Stimulated activated CD8-positive, alpha-beta memory T cell treated with anti-CD3 and anti-CD28 coated beads, Interleukin-7, amount 100 ng/mL, for 4 hours (primary cell): ENCODE results near the gene SFRP4.

Source experiments
- DNase-seq, 2 donors: peaks; one replicate each; pipeline ENCODE4 v3.0.0-alpha.2; 2020; ENCODE audit warnings: low read depth in 2 of 2

Gene SFRP4

DNA sequence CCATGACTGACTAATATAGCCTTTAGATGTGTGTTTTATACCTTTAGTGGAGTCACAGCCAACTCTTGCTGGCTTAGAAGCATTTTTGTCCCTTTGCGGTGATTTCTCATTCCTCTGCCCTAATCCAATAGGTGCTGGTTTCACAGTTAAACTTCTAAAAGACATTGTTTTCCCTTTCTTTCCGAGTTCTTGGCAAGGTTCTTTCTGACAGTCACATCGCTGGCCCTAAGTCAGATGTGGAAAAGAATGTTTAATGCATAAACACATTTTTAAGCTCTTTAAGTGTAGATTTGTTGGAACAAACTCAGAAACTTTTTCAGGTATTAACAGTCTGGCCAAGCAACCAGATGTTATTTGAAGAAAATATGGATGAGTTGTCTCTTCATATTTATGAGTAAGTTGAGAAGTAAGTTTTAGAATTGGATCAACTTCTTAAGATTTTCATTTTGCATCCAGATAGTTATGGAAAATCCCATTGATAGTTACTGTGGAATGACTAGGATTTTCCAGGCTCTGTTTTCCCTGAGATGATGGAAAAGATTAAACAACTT is 7.9 kb upstream of the SFRP4 start:
- no peak for DNase-seq

DNA sequence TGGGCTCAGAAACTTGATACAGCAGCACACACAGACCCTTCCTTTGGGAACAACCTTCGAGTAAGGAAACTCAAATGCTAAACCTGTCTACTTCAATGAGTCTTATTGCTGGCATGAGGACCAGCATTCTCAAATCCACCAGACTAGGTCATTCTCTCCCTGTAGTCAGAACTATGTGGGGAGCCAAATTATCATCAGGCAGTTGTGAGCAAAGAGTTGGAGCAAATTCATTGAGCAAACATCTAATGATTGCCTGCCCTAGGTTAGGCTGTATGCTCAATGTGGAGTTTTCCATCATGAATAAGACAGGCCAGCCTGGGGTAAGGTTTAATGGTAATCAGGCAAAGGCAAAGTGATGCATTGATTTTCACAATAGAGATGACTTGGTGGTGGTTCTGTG is 7.4 kb upstream of the SFRP4 start:
- no peak for DNase-seq

DNA sequence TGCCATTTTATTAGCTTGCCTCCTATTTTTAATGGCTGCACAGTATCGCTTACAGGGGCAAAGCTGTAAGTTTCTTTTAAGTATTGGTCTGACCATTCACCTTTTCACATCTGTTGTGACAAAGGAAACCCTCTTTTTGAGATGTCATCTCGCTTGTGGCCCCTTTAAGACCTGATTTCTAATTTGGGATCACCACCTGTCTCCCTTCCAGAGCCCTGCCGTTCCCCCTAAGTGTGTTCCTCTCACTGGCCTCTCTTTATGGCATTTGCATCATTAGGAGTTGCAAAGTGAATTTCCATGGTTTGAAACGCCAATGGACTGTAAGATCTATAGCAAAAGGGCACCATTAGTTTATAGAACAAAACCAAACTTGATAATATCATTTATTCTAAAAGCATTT is 5.3 kb upstream of the SFRP4 start:
- DNase-seq = no peak

DNA sequence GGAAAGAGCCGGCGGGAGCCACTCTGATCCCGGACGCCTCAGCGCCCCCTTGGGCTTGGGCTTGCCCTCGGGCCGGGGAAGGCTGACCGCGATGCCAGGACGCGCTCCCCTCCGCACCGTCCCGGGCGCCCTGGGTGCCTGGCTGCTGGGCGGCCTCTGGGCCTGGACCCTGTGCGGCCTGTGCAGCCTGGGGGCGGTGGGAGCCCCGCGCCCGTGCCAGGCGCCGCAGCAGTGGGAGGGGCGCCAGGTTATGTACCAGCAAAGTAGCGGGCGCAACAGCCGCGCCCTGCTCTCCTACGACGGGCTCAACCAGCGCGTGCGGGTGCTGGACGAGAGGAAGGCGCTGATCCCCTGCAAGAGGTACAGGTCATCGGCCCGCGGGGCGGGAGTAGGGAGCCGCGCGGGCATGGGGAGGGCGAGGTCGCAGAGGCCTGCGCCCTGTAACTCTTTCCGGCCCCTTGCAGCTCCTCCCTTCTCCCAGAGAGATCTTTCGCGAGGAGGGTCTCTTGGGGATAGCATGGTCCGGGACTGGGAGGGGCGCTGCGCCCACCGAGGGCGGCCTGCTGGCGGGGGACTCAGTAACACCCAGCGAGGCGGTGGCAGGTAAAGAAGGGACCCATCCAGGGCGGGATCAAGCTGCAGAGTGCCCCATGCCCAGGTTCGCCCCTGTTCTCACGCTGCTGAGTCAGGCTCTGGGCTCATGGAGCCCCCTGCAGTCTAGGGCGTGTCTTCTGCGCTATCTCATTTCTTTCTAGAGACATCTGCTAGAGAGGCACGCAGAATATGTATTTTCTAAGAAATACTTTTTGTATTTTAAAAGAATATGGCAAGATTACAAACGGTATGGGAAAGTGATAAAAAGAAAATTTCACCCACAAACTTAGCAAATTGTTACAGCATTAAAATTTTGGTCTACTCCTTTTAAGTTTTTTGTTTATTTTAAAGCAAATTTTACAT is 4.5 kb upstream of the SFRP4 start:
- no peak for DNase-seq

DNA sequence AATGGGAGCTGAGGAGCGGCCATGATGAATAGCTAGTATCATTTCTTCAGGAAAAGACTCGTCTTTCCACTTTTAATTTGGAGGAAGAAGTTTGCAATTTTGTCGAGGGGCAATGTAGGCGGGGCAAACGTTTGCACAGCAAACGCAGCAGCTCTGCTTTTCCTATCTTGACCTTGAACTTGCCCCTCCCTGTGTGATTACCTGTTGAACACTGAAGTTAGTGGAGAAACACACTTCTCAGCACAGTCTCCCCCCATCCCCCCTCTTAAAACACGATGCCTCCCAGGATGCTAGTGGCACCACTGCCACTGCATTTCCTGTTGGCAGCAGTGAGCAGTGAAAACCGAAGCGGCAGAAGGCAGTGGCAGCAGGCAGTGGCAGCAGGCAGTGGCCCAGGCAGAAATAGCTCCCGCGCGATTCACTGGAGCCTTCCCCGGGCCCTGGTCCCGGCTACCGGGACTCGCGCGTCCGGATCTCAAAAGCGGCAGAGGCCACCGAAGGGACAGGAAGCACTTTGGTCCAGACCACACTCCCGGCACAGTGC is 3.8 kb upstream of the SFRP4 start, which contains the start of gene EPDR1:
Gene EPDR1 (plus strand): TSS at position 336 of the 544 bp plus-strand sequence. CDS start 300 bp downstream, outside the sequence.
- DNase-seq = no peak

DNA sequence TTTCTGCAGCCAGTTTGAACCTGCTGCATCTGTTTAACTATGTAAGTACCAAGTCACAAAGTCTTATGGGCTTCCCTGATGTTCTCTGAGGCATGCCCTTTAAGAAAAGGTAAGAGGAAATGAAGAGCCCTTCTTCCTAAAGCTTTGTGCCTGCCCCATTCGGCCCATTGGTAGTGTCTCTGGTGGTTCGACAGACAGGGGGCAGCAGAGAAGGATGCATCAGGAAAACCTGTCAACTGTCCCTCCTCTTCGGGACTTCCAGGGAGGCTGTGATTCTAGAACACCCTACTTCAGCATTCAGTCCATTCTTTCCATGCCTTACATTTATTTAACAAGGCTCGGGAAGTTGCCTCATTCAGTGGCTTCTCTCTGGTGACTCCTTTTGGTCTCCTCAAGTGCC is 1.9 kb upstream of the SFRP4 start:
- no peak for DNase-seq

DNA sequence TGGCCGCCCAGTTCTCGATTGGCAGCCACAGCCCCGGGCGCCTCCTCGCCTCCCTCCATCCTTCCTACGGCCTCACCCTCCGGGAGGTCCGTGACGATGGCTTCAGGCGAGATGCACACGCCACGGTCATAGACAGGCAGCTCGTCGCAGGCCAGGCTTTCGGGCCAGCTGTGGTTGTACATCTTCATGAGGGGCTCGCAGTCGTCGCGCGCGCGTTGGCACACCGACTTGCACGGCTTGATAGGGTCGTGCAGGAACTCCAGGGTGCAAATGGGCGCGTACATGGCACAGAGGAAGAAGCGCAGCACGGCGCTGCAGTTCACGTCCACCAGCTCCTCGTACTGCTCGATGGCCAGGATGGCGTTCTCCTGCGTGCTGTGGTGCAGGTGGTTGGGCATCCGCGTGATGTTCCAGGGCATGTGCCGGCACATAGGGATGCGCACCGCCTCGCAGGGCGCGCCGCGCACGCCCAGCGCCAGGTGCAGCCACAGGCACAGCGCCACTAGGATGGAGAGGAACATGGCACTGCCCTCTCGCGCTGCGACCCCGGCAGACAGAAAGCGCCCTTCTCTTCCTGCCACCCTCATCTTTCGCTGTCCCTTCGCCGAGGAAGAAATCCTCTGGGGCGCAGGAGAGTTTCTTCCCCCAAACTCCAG is 472 bp downstream of the SFRP4 start:
- DNase-seq = no peak

DNA sequence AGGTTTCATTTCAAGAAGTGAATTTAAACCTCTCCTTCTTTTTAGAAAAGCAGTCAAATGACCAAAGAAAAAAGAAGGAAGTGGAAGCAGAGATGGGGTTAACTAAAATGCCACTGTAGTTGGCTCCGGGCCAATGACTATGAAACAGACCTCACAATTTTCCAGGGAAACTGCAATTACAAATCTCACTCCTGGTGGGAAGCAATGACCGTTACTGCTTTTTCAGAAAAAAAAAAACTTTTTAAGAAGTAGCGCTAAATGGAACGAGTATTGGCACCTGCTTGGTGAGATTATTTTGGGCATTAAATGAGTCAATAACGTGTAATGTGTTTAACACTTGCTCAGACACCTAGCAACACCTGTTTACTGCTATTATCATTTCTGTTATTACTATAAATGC is 1.2 kb downstream of the SFRP4 start:
- DNase-seq = no peak

DNA sequence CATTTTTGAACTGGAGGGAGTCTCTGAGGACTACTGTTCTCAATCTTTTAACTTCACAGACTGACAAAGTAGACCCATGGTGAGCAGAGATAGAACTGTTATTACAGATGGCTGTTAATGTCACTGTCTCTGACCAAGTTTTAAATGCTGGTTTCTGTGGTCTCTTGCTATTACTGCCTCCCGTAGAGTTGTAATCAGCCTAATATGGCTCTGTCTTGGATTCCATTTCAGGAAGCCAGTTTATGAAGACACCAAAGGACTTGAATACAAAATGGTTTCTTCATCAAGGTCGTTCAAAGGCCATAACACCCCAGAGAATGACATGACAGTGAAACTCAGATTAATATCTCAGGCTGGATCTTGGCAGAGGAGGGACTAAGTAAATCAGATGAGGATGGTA is 3.9 kb downstream of the SFRP4 start:
- DNase-seq = no peak

DNA sequence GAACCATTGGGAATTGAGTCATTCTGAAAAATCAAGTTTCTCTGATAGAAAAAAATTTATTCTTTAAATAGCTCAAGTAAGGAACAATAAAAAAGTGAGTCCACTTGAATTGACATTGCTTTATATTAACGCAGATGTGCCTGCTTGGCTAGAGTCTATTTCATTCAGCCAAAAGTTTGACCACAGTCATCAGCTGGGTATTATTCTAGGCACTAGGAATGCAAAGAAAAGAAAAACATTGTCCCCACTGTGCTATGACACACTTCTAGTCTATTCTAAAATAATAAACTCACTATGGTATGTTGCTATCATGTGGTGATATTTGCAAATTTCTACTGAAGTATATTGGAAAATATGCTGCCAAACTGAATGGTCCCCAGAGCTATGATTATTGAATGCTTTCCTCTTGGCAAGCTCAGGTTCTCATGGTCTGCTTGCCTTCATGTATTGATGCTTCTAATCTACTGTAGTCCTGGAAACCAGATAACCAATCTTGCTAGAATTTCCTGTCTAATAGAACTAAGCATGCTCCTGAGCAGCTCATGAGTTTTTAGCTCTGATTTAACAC is 8.3 kb downstream of the SFRP4 start:
- DNase-seq = no peak

DNA sequence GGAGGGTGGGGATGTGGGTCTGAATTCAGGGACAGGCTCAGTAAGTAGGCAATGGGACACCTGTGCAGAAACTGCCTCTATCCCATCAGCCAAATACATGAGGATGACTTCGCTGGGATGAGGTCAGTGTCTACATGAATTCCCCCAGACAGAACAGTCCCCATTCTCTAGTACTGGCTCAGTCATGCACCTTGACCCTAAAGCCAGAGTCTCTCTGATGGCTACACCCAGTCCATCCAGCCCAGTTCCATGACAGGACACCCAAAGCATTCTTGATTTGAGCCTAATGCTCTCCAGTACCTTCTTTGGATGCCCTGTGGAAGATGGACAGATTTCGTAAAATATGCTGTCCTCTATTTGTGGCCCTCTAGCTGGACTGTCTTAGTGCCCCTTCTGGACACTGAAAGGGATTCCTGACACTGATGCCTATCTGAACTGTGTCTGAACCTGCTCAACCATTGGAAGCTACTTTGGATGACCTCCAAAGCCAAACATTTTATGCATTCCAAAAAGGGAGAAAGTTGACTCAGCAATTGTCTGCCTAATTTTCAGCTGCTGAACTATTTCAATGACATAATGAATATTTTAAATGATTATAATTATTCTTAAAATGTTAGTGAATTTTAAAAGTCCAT is 14.6 kb downstream of the SFRP4 start:
- DNase-seq = no peak

DNA sequence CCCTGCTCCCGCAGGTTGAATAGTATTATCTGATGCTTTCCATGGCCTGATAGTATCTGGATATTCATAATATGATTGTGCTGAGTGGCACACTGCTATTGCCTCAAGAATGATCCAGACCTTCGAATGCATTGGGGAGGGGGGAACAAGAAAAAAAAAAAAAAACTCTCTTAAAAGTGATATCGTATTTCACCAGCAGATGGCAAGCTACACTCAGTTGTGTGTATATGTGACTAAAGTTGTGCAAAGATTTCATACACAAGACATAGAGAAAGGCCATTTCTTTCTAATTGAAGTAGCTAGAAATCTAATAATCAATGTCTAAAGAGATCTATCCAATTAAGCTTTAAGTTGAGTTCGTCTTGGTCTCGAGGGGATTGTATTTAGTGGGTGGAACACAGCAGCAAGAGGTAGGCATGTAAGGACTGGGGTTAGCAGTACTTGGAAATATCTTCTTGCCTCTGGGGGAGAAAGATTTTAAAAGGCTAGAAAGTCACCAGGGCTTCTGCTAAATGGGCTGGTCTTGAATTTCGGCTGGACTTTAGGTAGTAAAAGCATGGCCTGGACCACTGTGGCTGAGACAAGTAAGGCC is 15.3 kb downstream of the SFRP4 start:
- DNase-seq = no peak

DNA sequence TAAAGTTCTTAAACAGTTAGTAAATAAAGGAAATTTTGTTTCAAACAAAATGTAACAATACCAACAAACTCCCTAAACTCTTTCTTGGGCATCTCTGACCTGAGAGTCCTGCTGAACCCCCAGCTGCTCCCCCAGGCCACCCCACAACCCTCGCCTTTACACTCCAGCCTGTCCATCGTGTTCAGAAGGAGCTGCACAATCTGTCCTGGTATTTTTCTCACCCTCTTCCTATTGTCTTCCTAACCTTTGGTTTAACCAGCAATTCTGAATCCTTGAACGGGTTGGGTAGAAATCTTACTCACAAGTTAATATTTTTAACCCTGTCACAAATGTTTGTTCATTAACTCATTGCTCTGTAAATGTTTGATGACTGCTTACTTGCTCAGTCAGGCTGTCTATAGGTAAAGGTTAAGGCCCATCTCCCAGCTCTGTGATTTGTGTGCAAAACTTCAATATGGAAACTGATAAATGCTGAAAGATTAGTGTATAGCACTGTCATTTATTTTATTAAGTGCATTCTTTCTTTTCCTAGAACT is 16.8 kb downstream of the SFRP4 start:
- no peak for DNase-seq

DNA sequence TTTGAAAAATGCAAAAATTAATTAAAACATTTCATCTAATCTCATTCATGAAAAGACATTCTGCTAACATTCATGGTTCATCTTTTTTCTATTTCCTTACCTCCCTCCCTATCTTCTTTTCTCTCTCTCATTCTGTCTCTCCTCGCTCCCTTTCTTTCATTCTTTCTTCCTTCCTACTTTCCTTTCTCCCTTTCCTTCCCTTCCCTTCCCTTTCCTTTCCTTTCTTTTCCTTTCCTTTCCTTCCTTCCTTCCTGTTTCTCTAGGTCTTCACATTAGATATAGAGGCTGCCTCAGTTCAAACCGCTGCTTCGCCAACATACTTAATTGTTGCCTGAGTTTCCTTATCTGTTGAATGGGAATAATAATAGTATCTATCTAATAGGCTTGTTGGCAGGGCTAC is 21.9 kb downstream of the SFRP4 start:
- DNase-seq = no peak

DNA sequence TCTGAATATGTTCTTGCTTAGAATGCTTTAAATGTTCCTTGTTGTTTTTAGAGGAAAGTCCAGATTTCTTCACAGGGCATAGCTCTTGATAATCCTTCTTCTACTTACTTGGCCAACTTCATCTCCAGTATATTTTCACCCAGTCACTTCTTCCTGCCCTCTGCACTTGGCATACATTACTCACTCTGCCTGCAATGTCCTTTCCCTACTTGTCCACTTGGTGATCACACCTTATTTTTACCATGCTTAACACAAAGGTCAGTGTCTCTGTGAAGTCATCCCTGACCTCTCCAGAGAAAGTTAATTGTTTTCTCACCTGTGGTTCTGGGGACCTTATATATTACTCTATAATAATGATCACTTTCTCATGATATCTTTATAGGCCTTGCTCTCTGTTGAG is 23.3 kb downstream of the SFRP4 start:
- DNase-seq = no peak

DNA sequence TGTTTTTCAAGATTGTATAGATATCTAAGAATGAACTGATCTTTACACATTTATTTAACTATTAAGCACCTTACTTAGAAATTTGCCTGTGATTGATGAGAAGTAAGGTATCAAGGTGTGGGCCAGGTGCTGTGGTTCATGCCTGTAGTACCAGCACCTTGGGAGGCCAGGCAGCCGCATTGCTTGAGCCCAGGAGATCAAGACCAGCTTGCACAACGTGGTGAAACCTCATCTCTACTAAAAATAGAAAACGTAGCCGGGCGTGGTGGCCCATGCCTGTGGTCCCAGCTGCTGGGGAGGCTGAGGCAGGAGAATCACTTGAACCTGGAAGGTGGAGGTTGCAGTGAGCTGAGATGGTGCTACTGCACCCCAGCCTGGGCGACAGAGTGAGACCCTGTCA is 34.5 kb downstream of the SFRP4 start:
- DNase-seq = no peak
